GM12864 (cell line): ENCODE measurements around the gene NTRK3.
A peak's percentile ranks its signal among the peaks of the same experiment; 100 is the strongest.

Source experiments
- DNase-seq: peaks from one replicate; pipeline ENCODE4 v3.0.0-alpha.2; 2011; ENCODE audit warnings: low read depth
- H3K4me3 ChIP-seq: 2 replicates; pipeline ENCODE4 v1.5.1; 2011; ENCODE audit warnings: mild to moderate bottlenecking, low read depth, low read length, control low read depth
- CTCF ChIP-seq: IDR thresholded peaks from 2 replicates; pipeline ENCODE4 v1.5.1; 2011; ENCODE audit warnings: low read depth, mild to moderate bottlenecking, moderate library complexity, low read length, control low read depth, inconsistent platforms; ENCODE audit errors: missing control alignments

Gene NTRK3

DNA sequence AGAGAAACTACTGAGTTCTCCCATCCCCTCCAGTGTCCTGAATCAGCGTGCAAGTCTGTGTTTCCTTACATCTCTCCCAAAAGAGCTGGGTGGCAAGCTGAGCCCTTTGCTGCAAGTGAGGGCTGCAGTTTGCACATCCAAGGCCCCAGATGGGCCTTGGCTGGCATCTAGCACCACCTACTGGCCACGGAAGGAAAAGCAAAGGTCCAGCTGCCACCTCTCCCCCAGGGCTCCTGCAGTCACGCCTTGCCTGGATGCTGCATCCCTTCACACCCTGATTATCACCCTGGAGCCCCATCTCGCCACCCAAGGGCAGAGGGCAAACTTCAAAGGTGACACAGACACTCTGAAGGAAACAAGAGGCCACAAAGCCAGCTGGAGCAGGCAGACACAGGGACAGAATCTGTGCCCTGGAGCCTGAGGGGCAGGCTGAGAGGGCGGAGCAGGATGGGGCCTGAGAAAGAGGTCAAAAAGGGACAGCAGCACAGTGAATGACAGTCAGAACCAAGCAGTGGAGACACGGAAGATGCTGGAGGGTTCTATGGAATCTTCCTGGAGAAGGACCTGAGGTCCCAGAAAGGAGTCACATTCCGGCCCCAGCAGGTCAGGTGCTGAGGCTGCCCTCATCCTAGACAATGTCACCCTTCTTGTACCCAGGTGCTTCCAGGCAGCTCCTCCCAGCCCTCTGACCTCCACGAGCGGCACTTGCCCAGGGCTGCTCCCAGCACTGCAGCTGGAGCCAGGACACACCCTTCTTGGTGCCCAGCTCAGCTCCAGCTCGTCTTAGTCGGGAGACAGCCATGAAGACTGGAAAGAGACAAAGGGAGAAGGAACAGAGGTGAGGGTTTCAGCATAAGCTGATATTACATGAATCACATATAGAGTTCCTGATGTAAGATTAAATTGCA is 18.3 kb upstream of the NTRK3 start:
- no peak overlapping the region for H3K4me3 ChIP-seq
- peak; percentile 97 for TF ChIP-seq CTCF
- DNase-seq: peak; percentile 5

DNA sequence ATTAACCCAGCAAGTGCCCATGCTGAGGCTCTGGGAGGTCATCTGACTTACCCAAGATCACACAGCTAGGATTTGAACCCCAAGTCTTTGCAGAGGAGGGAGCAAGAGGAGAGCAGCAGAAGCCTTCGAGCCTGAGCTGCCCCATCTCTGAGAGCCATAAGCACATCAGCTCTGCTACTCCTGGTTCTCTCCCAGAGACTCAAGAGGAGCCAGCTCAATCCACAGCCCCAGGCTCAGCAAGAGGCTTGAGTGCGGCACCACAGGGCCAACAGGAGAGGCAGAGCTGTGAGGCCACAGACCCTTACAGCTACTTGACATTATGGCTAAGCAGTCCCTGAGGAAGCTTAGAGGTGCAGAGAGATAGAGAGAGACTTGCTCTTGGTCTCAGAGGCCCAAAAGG is 15.9 kb upstream of the NTRK3 start:
- no peak overlapping the region for H3K4me3 ChIP-seq
- TF ChIP-seq CTCF: no peak
- DNase-seq: no peak

DNA sequence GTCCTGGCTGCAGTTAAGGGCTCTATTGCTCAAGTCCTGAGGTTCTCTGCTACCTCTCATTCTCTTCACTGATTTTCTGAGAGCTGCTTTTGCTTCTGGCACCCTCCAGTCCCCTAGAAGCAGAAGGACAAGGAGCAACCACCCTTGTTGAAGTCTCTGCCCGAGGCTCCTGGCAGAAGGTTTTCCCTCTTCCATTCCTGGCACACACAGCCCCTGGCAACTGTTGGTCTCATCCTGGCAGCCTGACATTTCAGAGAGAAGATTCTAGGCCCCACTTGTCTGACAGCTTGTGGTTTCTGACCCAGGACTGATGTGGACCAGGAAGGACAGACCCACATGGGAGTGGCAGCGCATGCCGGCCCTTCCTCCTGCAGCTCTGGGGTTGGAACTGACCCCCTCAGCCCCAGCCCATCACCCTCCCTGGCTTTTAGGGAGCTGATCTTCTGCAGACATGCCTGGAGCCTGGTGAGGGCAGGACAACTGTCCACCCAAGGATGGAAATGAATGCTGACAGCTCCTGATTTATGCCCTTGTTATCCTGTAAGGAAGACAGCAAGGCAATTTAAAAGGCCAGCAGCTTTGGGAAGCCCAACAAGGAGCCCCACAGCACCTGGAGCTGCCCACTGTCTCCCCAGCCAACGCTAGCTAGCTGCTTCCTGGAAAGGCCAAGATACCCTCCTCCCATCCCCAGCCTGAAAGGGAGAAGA is 13.0 kb upstream of the NTRK3 start:
- H3K4me3 ChIP-seq: no peak overlapping the region
- no peak for TF ChIP-seq CTCF
- no peak for DNase-seq

DNA sequence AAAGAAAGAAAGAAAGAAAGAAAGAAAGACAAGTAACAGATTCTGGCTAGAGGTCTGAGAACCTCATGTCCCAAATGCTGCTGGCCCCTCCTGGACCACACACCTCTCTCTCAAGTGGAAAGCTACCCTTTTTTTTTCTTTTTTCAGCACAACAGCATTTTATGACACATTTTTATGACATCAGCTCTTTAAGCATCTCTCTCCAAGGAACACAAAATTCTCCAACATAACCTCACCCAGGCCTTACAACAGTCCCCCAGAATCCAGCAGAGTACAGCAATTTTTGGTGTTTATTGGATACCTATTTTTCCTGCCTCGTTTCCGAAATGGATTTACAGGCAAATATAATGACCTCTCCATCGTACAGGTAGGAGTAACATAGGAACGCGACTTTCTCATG is 11.2 kb upstream of the NTRK3 start:
- DNase-seq: no peak
- no peak overlapping the region for H3K4me3 ChIP-seq

GRCh38 chr15:88266170-88266569 is 9.6 kb upstream of the NTRK3 start:
- DNase-seq: no peak
- no peak overlapping the region for H3K4me3 ChIP-seq
- no peak for TF ChIP-seq CTCF

More for the DNA sequence above, 11.2 kb upstream of the NTRK3 start:
- TF ChIP-seq CTCF: no peak

DNA sequence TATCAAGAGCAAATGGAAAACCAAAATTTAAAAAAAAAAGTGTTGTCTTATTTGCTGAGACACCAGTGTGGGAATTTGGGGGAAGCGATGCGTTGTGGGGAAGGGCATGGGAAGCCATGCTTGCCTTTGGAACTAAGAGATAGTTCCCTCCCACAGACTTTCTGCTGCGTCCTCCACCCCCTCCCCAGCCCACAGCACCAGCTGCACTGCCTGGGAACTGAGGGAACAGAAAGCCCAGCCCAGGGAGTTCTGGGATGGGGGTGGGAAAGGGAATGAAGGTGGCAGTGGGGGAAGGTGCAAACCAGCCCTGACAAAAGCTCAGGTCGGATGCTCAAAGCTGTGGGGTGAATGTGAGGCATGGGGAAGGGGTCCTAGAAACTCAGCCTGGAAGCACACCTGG is 8.1 kb upstream of the NTRK3 start:
- no peak for TF ChIP-seq CTCF
- no peak overlapping the region for H3K4me3 ChIP-seq
- DNase-seq: no peak
